ENCODE results near the gene MTFR1L. TPM values are rescaled to one million over a fixed set of nuclear protein-coding genes. Genes with fewer than 3 reads are reported as not detected.

Gene MTFR1L
- total RNA-seq: 17.5 and 21.6 TPM in 2 replicates

GRCh38 chr1:25819491-25820246 lies at the start of gene MTFR1L:
MTFR1L (plus strand) TSS chr1:25819954; CDS start chr1:25823105, 3,151 bp downstream.

GRCh38 chr1:25799935-25800702 lies 19.6 kb upstream of the MTFR1L start, which contains the start of gene SELENON:
SELENON (plus strand) TSS chr1:25800193; CDS start chr1:25800231, 38 bp downstream.

GRCh38 chr1:25858906-25859789 lies 39.4 kb downstream of the MTFR1L start, which contains the start of gene AUNIP:
AUNIP (minus strand) TSS chr1:25859457; CDS start chr1:25859357, 100 bp downstream.

GRCh38 chr1:25875154-25875855 lies 55.6 kb downstream of the MTFR1L start, which contains the start of gene PAQR7:
PAQR7 (minus strand) TSS chr1:25875708; CDS start chr1:25863839, 11,869 bp downstream.

Other genes starting within 250 kb of the MTFR1L start
- gene MAN1C1, start 203.2 kb upstream of the MTFR1L start, total RNA-seq: 1.1 TPM in 1 of 2 replicates, not detected in the other
- gene SELENON, start 19.8 kb upstream of the MTFR1L start, total RNA-seq: 26.2 and 34.3 TPM in 2 replicates
- gene AUNIP, start 39.5 kb downstream of the MTFR1L start, total RNA-seq: 5.2 and 9.2 TPM in 2 replicates
- 19.8 and 22.9 TPM in 2 replicates for gene PAQR7, start 55.8 kb downstream of the MTFR1L start, total RNA-seq
- gene STMN1, start 86.5 kb downstream of the MTFR1L start, total RNA-seq: 86.1 and 166 TPM in 2 replicates
- gene PAFAH2, start 178.1 kb downstream of the MTFR1L start, total RNA-seq: 7.8 and 10.5 TPM in 2 replicates
- gene EXTL1, start 201.8 kb downstream of the MTFR1L start, total RNA-seq: not detected in 2 replicates
- gene SLC30A2, start 226.2 kb downstream of the MTFR1L start, total RNA-seq: not detected in 2 replicates
- gene TRIM63, start 247.7 kb downstream of the MTFR1L start, total RNA-seq: not detected in 2 replicates